Stimulated activated CD4-positive, alpha-beta T cell treated with anti-CD3 and anti-CD28 coated beads, Interleukin-12 subunit alpha, Interleukin-12 subunit beta, amount 100 ng/mL, for 4 hours (primary cell): ENCODE results near the gene TGM6.
A peak's percentile ranks its signal among the peaks of the same experiment; 100 is the strongest.

Source experiments
- DNase-seq: peaks from one replicate; pipeline ENCODE4 v3.0.0-alpha.2; 2020

The TGM6 gene

DNA sequence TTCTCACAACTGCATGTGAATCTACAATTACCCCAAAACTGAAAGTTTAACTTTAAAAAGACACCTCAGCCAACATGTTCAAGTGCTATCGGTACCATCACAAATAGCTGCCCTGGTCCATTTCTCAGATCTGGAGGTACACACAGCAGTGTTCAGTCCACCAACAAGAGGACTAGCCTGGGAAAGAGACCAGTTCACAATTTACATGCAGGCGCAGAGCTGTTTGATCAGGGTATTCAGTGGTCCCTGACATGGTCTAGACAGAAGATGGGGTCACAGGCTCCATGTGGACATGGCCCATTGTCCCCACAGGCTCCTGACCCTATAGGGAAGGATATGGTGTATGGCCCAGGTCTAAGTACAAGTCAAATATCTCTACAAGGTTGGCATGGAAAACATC lies 15.6 kb upstream of the TGM6 start:
- DNase-seq = no peak

GRCh38 chr20:2365666-2366065 lies 15.0 kb upstream of the TGM6 start:
- no peak for DNase-seq

DNA sequence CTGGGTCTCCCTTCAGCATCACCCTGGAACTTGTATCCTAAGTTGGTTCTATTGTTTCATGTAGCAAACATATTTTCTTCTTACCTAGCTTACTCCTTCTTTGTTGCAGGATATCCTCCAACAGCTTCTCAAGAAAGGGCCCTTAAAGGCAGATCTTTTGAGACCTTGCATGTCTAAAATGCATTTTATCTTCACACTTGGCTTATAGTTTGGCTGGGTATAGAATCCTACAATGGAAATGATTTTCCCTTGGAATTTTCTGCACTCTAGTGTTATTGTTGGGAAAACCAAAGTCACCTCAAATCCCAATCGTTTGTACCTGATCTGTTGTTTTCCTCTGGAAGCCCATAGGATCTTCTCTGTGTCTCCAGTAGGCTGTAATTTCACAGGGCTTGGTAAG lies 12.1 kb upstream of the TGM6 start:
- DNase-seq = no peak

DNA sequence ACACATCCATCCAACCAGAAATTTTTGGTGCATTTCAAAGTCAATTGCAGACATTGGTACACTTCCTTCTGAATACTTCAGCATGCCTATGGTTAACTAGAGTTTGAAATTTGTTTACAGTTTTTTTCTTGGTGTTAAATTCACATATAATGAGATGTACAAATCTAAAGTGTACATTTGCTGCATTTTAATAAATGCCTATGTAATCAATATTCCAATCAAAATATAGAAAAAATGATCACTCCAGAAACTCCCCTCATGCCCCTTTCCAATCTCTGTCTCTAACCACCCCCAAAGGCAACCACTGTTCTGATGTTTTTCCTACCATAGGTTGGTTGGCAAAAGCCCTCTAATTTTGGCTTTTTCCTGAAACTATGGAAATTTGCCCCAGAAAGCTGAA lies 7.6 kb upstream of the TGM6 start:
- DNase-seq = no peak

DNA sequence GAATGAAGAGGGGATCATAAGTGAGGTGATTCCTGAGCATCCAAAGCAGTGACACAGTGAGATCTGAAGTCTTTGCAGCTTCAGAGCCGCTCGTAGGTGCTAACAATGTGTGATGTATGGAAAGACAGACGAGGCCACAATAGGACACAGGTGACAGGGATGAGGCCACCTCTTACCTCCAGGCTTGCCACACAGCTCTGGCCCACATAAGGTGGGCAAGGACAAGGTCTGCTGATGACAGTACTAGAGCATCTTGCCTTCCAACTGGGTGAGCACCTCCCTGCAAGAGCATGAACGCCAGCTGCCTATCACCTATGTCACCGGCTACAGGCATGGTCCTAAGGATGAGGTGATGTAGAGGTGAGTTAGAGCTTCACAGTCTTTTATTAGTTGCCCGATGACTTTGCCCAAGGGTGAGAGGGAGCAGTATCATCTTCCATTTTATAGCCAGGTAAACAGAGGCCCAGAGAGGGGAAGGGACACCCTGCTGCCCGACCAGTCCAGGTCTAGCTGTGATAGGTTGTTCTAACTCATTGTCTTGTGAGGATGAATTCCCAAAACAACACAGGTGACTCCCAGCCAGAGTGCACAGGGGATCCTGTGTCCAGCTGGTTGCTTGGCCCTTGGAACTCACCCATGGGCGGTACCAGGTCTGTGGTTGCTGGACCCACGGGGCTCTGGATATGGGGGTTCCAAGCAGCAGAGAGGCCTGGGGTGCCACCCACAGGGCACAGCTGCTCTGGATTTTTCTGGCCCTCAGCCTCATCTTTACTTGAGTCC lies 6.2 kb upstream of the TGM6 start:
- no peak for DNase-seq

GRCh38 chr20:2378893-2379292 lies 1.8 kb upstream of the TGM6 start:
- no peak for DNase-seq

DNA sequence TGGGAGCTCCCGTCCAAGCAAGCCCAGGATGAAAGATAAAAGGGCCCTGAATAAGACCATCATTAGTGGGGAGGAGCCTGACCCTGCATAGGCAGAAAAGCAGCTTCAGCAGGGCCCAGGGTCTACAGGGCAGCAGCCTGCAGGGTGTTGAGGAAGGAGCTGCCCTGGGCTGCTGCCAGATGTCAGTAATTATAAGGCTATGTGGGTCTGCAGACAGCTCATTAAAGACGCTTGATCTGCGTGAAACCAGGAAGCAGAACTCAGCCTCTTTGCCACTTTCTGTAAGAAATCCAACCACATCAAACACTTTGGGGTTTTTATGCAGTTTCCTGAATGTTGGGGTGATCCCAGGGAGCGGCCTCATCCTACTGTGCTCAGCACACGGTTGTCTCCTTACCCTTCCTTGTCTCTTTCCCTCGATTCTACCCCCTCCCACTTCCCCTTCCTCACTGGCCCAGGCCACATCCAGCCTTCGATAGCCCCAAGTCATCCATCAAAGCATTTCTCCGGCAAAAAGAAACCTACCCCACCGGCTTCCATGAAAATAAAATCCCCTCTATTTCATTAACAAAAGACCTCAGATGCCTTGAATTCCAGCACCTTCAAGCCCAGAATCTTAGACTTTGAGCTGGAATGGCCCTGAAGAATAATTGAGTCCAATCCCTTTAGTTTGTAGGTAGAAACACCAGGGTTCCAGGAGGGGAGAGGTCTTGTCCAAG lies 1.0 kb upstream of the TGM6 start:
- no peak for DNase-seq

DNA sequence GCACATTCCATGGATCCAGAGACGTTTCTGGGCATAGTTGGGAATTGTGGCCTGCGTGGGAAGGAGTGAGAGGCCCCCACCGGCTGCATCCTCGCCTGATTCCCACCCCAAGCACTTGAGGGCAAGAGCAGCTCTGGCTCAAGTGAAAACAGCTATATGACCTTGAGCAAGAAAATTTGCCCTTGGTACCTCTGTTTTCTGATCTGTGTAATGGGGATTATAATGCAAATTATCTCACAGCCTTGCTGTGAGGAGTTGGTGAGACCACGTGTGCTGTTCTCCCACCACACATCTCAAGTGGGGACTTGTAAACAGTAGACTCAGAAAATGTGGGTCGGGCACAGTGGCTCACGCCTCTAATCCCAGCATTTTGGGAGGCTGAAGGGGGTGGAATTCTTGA lies 602 bp downstream of the TGM6 start:
- DNase-seq = no peak

DNA sequence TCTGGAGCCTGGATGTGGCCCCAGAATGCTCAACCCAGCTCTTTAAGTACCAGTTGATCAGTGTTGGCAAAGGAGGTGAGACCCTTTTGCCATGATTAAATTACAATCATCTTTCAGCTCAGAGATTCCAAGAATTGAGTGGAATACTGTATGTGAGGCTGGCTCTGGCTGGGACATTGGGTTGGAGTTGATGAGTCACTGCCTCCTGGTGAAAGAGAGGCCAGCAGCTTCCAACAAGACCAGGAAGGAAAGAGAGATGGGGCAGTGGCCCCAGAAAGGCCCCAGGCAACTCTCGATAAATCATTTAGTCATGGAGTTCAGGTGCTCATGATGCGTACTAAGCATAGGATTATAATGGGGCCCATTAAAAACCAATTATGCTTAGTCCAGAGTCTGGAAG lies 2.1 kb downstream of the TGM6 start:
- DNase-seq = no peak

DNA sequence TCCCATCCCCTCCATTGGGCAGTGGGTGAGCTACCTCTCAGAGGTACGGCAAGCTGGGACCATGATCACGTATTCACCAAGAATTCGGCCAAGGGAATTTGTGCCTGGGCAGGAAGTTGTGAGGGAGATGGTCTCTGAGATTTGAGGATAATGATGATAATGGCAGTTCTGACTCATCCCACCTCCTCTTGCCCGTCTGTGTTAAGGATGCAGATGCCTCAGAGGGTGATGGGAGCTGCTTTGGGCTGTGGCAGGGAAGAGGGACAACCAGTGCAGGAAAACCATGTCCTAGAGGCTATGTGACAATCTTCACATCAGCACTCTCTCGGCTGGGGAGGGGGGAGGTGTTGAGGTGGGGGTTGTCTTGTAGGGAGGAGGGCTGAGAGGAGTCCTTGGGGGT lies 4.3 kb downstream of the TGM6 start:
- no peak for DNase-seq

DNA sequence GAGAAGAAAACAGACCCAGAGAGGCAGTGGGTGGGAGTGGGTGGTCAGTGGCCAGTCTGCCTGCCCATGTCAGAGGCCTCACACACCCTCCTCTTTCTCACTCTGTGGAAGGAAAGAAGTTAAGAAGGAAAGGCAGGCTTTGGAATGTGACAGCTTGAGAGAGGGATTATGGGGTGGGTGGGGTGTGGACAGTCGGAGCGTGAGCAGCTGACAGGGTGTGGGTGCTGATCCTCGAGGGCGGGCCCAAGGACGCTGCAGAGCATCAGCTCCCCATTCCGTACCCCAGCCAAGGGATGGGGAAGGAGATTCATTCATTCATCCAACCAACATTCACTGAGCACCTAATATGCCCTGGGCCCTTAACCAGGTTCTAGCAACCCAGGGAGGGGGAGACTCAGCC lies 4.8 kb downstream of the TGM6 start:
- DNase-seq = no peak

GRCh38 chr20:2386516-2387179 lies 5.9 kb downstream of the TGM6 start:
- no peak for DNase-seq

- DNase-seq = peak; percentile 38
Observed at GRCh38 chr20:2387180-2387577, 6.5 kb downstream of the TGM6 start.

GRCh38 chr20:2387580-2387979 lies 6.9 kb downstream of the TGM6 start:
- DNase-seq = no peak

DNA sequence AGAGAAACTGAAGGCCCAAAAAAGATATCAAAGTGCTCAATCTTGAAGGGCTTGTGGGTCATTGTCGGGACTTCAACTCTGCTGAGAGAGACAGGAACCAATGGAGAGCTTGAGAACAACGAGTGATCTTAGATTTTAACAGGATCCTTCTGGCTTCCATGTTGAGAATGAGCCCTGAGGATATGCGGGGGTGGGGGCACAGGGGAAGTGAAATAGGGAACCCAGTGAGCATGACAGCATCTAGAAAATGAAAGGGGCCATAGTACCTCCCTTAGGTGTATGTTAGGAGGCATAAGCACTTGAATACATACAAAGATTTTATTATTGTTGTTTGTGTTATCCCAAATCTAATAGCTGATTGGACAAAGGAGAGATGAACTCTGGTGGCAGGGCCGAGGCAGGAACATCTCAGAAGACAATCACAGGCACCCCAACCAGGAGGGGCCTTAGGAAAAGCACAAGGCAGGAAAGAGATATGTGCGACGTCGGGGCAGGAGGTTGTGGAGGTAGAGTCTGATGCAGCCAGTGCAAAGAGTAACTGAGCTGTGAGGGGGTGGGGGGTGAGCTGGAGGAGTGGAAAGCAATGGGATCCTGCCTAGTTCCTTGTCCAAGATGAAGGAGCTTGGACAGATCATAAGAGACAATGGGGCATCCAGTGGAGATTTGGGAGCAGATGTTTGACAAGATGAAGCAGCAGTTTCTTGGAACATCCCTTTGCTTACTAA lies 10.4 kb downstream of the TGM6 start:
- DNase-seq = no peak

DNA sequence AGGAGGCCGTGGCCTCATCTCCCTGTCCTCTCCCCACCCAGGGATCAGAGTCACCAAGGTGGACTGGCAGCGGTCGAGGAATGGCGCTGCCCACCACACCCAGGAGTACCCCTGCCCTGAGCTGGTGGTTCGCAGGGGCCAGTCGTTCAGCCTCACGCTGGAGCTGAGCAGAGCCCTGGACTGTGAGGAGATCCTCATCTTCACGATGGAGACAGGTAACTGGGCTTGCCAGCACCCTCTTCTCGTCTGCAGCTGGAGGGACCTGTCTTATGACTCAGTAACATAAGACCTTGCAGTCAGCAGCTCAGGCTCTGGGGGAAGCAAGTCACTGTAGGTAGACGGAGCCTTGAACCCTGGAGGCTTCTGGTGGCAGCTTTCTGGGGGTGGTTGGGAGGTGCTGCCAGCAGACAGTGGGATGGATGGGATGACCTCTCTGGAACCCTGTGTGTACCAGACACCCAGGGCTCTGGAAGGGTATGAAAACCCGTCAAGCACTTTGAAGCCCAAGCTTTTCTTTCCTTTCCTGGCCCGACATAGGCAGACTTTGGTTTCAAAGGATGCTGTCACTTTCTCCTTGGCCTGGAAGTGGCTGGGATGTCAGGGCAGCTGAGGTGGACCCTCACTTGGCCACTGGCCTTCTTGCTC lies 13.8 kb downstream of the TGM6 start:
- DNase-seq = no peak

DNA sequence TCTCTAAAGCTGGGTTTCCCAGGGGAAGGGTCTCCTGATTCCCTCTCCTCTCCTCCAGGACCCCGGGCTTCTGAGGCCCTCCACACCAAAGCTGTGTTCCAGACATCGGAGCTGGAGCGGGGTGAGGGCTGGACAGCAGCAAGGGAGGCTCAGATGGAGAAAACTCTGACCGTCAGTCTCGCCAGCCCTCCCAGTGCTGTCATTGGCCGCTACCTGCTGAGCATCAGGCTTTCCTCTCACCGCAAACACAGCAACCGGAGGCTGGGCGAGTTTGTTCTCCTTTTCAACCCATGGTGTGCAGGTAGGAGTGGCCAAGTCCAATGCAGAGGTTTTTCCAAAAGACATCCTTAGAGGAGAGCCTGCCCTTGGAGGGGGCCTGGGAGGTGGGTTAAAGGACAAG lies 14.4 kb downstream of the TGM6 start:
- DNase-seq = no peak

DNA sequence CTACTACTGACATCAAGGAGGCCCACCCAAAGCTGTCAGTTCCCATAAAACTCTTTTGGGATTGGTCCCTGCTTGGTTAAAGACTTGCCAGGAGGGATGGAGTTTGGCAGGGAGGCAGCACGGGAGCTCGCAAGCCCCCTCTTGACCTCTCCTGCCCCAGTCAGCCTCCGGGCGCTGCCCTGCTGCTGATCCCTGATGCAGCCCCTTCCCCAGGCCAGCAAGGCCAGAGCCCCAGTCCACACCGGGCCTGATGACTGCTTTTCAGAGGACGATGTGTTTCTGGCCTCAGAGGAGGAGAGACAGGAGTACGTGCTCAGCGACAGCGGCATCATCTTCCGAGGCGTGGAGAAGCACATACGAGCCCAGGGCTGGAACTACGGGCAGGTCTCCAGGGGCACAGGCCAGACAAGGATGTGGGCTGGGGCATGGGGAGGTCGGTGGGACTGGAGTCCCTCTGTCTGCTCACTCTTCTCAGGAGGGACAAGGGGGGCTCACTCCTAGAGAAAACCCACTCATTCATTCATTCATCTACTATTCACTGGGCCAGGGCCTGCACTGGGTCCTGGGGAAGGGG lies 15.6 kb downstream of the TGM6 start:
- no peak for DNase-seq

GRCh38 chr20:2397091-2397490 lies 16.4 kb downstream of the TGM6 start:
- no peak for DNase-seq

GRCh38 chr20:2397595-2398145 lies 17.0 kb downstream of the TGM6 start:
- no peak for DNase-seq

- DNase-seq = no peak
Observed at GRCh38 chr20:2398449-2398848, 17.7 kb downstream of the TGM6 start.

DNA sequence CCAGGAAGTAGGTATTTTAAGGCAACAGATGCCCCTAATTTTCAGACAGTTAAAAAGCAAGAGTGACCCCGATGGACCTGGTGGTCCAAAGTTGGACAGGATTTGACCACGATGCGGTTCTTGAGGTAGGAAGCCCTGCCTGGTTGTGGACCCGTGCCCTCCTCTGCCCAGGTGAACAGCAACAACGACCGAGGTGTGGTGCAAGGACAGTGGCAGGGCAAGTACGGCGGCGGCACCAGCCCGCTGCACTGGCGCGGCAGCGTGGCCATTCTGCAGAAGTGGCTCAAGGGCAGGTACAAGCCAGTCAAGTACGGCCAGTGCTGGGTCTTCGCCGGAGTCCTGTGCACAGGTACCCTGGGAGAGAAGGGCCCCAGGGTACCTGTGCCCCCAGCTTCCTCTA lies 18.7 kb downstream of the TGM6 start:
- no peak for DNase-seq
